GM19193 (cell line): ENCODE measurements around the gene CACNG5.

Source experiments
- POLR2A ChIP-seq: IDR thresholded peaks from 4 replicates; pipeline ENCODE4 v1.6.1; 2011; ENCODE audit not compliant: insufficient read depth, insufficient read length; ENCODE audit errors: extremely low read depth

The CACNG5 gene

DNA sequence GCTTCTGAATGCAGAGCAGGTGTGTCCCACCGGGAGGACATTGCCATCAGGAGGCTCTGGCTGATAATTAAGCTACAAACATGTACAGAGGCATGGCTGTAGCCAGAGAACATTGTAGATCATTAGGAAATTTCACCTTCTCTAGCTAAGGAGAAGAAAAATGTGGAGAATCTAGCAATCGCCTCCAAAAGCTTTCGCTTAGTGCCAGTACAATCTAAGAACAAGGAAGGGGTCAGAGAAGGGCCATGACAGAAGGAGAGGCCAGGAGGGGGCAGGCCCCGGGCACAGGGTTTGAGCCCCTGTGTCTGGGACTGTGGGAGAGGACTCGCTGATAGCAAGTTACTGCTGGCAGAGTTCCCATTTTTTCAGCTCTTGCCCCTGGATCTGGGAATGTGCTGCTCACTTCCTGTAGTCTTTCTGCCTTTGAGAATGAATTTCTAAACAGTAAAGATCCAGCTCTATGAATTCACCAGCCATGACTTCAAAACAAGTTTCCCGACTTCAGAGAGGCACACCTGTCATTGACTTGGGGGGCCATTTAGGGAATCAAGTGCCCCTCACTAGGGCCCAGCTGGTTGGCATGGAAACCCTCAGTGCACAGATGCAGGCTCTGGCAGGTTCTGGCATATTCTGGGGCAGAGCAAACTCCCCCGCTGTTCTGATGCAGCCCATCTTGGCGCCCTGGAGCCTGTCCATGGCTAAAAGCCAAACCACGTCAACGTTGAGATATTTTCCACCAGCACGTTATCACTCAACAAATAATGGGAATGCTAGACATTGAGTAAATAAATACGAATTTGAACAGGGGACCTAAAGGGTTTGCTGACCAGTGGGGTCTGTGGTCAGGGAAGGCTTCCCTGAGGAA lies 70.1 kb downstream of the CACNG5 start:
- TF ChIP-seq POLR2A, result no peak

DNA sequence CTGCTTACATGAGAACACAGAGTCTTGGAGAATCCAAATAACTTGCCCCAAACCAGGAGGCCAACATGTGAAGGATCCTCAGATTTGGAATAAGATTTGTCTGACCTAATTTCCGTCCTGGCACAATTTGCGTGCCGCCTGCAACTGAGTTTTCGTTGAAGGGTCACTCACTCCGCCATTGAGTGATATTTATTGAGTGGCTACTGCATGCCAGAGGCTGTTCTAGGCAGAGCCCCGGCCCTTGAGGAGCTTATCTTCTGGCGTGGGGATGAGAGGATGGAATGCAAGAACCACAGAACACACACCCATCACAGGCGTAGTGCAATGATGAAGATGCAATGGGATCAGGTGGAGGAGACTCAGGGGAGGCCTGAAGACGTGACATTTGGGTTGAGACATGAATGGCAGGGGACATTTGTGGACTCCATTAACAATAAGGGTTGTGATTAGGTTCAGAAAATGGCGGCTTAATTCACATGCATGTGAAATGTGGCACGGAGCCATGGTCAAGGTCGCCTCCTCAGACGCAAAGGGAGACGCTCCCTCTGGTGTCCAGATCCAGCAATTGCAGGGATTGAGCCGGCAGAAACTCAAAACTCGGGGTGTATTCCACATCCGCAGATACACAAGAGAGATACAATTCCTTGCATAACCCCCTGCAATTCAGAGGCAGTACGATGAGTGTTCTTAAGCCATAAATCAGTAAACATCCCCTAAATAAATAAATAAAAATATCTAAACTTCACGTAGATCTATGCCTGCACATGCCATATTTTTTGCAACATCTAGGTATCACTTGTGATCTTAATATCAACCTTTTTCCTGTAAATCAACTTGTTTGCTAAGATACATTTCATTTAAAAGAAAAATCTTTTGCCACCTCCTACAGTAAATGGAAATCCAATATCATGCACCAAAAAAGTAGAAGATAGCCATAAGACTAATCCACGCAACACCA lies 71.7 kb downstream of the CACNG5 start:
- TF ChIP-seq POLR2A, result no peak

DNA sequence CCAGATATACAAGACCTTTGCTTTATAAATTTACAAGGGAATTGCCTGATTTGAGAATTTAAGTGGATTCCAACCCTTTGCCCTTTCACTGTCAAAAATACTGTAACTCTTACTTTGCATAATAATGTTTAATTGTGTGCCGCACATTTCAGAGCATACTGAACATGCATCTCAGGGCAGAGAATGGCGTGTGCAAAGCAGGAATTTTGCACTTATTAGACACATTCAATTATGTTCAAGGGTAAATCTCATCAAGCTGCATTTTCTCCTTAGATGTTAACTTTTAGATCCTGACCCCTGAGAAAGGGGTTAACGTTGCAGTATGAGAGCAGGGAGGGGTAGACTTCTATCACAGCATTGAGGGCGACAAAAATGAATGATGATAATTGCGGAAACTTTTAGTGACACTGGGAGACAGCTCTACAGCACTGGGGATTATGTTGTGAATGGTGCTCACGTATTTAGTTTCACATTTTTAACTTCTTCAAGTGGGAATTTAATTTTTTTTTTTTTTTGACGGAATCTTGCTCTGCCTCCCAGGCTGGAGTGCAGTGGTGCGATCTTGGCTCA lies 75.0 kb downstream of the CACNG5 start:
- no peak for TF ChIP-seq POLR2A

DNA sequence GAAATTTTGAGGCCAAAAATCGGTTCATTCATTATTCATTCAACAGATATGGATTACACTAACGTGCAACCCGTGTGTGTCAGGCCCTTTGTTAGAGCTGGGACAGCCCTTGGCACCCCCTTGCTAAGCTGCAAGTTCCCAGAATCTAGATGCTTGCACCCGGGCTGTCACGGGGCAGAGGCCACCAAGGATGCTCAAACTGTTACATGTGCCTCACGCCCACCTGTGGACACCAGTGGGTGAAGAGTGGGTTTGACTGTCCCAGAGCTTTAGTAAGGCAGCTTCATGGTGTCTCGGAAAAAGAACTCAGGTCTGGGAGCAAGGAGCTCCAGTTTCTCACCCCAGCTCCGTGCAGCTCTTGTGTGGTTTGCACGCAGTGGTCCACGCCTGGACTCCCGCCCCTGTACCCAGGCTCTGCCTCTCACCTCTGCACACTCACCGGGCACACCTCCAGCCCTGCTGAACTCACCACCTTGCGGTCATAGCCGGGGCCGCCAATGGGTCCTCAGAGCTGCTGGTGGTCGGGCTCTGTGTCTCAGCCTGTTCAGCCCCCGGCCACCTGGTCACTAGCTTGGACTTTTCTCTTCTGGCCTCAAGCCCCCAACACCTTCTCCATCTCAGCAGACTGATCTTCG lies 75.9 kb downstream of the CACNG5 start:
- TF ChIP-seq POLR2A, result no peak

DNA sequence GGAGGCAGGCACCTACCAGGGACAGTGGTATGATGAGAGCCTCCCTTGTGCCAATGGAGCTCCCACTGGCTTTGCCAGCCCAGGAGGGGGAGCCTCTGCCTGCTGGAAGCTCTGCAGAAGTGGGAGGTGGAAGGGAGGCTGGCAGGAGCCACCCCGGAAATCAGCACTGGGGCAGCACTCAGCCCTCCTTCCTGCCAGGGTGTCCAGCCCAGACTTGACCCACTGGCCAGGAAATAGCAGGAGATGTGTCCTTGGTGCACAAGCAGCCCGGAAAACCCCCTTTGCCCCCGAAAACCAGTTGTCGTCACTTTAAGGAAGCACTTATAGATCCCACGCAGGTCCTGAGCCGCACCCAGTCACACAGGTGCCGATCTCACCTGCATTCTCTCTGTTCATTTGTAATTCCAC lies 80.3 kb downstream of the CACNG5 start:
- no peak for TF ChIP-seq POLR2A

DNA sequence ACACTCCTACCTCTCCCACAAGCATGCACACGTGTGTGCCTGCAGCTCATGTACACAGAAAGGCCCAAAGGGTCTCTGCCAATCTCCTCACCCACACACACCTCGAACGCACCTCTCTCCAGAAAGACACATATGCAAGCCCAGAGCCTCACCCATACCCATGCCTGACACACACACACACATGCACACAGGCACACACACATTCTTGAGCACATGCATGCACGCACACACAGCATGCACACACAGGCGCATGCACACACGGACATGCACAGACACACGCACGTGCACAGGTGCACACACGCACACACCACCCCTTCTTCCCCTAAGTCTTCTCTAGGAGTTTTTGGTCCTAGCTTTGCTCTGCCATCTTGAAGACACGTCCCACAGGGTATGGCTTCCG lies 80.9 kb downstream of the CACNG5 start:
- no peak for TF ChIP-seq POLR2A

DNA sequence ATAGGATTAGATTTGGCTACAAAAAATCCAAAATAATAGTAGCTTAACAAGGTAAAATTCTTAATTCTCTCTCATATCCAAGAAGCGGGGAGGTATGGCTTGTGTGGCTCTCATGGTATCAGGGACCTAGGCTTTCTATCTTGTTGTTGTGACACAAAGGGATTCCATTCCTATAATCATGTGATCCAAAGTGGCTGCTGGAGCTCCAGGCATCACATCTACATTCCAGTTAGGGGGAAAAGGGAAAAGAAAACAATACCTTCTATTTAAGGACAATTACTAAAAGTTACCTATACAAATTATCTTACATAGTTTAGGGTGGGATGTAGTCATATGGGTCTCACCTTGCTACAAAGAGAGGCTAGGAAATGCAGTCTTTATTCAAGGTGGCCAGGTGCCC lies 82.0 kb downstream of the CACNG5 start:
- TF ChIP-seq POLR2A, result no peak

DNA sequence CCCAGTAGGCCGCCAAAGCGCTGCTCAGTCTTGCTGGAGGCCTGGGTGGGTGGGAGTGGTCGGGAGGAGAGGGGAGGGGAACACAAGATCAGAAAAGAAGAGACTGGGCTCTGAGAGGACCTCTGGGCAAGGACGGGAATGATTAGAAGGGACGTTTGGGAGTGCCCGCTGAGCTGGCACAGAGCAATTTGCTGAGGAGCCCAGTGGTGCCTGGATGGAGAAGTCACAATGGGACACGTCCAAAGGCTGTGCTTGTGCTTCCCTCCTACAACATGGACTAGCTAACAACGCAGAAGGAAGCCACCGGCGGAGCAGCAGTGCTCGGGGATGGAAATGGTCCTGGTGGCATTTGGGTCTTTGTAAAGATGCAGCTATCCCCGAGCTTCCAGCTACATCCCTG lies 84.0 kb downstream of the CACNG5 start:
- TF ChIP-seq POLR2A, result no peak

DNA sequence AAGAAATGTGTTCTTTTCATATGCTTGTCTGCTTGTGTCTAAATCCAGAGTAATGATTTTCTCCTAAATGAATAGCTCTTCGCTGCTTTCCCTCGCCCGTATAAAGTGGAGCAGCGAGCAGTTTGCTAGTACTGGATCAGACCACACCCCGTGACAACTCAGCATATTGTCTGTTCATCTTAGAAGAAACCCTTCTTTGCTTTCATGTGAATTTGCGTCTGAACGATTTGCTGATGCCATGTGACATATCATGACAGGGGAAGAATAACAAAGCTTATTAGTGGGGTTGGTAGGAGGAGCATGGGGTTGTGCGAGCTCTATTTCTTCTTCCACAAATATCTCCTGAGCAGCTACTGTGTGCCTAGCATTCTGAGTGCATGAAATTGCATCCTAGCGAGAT lies 85.5 kb downstream of the CACNG5 start:
- TF ChIP-seq POLR2A, result no peak

DNA sequence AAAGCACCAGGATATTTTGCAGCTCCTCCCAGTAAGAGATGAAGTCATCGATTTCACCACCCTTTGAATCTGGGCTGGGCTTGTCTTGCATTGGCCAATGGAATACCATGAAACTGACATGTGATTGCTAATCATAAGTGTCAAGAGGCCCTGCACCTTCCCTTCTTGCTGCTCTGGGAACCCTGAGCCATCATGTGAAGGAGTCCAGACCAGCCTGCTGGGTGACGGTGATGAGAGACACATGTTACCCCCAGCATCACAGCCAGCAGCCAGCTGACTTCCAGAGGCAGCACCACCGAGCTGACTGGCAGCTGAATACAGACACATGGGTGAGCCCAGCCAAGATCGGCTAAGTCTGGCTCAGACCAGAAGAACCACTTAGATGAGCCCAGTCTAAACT lies 86.0 kb downstream of the CACNG5 start:
- no peak for TF ChIP-seq POLR2A

DNA sequence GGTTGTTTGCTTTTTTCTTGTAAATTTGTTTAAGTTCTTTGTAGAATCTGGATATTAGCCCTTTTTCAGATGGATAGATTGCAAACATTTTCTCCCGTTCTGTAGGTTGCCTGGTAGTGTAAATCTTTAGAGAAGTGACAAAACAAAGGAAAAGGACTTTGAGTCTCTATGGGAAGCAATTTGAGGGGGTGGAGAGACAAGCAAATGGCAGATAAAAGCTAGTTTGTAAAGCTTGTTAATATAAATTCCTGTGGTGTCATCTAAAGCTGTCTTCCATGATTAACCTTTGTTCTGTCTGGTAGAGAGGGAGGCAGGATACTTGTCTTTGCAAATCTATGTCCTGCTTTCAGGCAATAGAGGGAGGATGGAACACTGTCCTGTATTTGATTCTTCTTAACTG lies 89.0 kb downstream of the CACNG5 start:
- TF ChIP-seq POLR2A, result no peak

DNA sequence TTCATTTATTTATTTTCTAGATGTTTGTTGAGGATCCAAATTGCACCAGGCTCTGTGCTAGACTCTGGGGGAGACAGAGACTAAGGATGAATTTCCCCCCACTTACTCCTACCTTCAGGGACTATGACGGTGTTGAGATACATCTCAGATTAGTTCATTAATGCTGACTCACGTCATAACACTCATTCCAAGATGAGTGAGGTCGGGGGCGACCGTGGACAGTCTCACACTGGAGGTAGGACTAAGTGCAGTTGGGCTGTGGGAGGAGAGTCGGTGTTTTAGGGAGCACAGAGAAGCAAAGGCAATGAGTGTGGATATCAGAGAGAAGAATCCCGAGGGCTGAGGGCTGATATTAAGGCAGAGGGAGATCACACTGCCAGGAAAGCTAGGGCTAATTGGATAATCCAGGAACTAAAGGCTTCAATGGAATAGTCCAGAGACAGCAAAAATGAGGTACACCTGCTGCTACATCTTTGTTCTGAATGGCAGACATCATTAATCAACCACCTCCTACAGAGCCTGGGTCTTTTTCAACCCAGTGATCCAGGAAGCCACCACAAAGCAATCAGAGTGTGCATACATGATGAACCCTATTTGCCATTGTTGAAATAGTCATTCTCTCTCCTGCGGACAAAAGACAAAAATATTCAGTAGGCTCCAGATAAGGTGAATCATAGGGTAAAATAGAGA lies 91.0 kb downstream of the CACNG5 start:
- no peak for TF ChIP-seq POLR2A

DNA sequence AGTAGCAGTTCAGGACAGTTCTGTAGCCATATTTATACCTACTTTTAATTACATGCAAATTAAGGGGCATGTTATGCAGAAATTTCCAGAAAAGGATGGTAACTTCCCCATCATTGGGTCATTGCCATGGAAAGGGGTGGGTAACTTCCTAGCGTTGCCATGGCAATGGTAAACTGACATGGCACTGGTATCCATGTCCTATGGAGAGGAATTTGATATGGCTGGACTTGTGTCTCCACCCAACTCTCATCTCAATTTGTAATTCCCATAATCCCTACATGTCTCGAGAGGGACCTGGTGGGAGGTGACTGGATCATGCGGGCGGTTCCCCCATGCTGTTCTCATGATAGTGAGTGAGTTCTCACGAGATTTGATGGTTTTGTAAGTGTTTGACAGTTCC lies 94.0 kb downstream of the CACNG5 start:
- TF ChIP-seq POLR2A, result no peak

DNA sequence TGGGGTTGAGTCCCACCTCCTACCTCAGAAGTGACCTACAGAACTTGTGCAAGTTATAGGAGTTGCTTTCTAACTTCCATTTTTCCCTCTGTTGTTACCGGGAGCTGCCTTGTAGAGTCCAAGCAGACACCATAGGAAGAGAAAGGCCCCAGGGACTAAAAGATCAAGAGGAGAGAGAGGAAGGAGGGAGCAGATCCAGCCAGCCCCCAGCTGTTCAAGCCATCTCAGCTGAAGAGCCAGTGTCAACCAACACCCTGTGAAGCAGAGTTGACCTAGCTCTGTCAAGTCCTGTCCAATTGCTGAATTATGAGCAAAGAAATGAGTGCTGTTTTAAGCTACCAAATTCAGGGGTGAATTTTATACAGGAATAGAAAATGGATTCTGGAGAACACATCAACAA lies 94.7 kb downstream of the CACNG5 start:
- no peak for TF ChIP-seq POLR2A
